Fibroblast of skin of right quadriceps (primary cell): ENCODE data around the gene NXPE1.

Experiments used
- DNase-seq: peaks from one replicate; pipeline ENCODE4 v3.0.0-alpha.2; 2013

The NXPE1 gene

DNA sequence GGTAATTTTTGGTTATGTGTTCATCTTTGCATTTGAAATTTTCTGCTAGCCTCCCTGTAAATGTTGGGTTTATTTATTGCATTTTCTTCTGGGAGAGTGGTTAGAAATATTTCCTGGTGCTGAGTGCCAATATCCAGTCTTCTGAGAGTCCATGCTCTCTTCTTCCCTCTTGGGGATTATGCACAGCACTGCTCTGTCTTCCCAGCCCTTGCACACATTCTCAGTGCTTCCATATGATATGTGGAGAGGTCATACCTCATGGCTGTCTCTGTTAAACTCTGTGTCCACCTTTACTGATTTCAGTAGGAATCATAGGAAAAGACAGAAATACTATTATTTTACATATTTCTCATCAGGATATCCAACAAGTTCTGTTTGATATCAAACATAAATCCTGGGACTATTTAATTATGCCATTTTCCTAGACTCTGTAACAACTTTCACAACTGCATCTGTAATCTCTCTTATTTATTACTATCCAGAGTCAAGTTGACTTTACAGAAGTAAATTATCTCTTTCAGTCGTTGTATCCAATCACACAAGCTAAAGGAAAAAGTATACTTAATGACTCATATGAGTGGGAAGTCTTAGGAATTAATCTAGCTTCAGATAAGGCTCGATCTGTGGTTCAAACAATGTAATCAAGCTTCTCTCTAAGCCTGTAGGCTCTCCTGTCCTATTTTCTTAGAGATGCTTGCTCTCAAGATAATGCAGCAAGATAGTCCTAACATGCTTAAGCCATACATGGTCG is 2.7 kb upstream of the NXPE1 start:
- DNase-seq: peak; percentile 54

DNA sequence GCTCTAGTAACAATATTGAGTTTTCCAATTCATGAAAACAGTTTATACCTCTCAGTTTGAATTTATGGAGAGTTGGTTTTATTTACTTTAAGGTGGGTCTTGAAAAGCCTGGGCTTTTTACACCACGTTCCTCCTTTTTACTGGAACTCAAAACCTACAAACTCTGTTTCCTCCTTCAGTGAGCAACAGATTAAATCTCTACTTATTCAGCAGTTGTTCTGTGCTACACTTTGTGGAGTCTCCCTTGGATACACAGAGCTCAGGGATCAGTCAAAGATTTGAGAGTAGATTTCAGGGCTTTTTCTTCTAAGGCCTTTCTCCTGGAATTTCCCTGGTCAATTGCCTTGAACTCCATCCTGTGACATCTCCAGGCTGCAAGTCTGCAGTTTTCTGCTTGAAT is 3.5 kb downstream of the NXPE1 start:
- no peak for DNase-seq

DNA sequence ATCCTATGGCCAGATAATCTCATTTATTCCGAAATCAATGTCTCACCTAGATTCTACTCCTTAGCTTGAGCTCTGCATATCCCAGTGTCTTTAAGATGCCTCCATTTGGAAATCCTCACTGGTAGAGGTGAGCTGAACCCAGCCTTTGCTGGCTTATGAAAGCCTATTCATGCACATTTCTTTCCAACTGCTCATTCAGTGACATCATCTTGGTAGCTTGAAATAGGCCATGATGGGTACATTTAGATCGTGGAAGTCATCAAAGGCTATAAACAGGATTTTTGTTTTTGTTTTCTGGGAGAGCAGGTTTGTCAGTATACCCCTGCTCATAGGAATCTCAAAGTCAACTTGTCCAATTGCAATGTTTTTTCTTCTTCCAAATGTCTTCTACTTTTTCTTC is 6.0 kb downstream of the NXPE1 start:
- DNase-seq: no peak

DNA sequence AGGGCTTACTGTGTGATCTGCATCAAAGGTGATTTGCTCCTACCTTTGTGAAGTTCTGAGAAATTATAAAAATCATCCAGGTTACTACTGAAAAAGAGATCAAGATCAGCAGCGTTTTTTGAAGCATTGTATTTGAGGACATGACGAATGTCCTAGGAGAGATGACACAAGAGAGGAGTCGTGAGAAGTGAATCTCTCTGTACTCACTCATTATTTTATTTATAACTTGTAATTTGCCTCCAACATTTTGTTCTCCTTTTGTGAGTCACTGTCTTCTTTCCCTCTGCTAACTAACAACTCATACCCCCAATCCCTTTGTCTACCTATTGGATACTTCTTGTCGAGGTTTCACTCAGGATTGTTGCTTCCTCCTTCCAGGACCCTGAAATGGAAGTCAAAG is 8.6 kb downstream of the NXPE1 start:
- no peak for DNase-seq

DNA sequence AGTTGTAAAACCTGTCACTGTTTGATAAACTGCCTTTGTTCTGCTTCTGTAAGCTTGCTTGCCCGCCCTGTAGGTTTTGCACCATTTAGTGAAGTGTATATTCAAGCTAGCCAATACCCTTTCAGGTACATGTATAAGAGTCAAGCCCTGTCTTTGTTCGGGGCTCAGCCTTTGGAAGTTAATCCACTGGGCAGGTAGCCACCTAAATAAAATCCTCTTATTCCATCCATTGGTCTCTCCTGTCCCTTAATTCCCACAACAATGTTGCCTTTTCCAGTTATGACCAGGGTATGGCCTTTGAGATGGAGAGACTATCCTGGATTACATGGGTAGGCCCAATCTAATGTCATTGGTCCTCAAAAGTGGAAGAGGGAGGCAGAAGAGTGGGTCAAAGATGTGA is 34.0 kb downstream of the NXPE1 start:
- DNase-seq: no peak

DNA sequence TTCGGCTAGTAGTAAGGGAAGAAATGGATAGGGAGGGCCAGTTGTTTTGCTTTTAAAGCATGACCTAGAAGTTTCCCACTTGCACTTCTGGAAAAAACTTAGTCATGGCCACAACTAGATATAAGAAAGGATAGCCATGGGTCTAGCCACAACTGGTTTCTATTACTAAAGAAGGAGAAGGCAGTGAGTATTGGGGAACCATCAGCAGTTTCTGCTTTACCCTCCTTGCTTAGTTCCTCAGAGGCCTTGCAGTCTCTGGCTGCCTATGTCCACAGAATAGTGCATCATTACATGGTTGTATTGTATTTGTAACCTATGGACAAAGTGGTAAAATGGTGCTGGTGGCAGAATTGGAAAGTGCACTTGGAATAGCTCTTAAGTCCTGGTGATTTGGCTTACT is 35.6 kb downstream of the NXPE1 start:
- no peak for DNase-seq

DNA sequence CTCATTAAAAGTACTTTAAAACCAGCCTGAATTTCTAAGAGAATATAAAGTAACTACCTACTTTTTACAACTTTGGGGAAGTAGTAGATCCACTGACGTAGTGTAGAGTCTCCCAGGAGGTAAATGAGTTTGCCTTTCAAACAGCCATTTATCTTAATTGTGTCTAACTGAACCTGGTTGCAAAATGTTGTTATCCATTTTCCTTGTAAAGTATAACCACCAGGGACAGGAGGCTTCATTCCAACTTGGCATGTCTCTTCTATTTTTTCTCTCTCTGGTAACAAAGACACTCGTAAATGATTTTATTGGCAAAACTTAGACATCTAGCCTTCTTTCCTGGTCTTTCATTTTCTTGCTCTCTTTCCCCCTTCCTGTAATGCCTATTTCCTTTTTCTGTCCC is 36.9 kb downstream of the NXPE1 start:
- no peak for DNase-seq

DNA sequence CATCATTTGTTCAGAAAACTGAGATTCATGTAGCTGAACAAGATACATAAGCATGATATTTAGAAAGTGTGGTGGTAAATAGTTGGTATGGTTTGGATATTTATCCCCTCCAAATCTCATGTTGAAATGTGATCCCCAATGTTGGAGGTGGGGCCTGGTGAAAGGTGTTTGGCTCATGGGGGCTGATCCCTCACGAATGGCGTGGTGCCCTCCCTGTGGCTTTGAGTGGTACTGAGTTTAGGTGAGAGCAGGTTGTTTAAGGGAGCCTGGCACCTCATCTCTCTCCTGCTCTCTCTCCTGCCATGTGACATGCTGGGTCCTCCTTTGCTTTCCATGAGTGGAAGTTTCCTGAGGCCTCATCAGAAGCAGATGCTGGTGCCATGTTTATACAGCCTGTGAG is 48.1 kb downstream of the NXPE1 start:
- DNase-seq: no peak

DNA sequence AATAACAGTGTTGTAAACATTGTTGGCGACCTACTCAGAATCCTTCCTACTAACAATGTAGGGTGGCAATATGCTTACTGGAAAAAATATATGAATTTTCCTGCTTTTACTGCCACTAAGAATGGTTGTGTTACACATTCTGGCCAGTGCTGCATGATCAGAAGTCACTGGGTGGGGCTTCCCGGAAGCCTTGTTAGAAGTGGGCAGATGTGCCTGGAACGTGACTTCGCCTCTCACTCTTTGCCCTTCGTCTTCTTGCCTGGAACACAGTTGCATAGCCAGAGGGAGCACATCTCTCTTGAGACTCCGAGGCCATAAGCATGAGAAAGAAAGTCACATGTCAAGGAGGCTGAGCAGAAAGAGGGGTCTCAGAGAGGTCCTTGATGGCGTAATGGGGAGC is 48.6 kb downstream of the NXPE1 start:
- DNase-seq: no peak

DNA sequence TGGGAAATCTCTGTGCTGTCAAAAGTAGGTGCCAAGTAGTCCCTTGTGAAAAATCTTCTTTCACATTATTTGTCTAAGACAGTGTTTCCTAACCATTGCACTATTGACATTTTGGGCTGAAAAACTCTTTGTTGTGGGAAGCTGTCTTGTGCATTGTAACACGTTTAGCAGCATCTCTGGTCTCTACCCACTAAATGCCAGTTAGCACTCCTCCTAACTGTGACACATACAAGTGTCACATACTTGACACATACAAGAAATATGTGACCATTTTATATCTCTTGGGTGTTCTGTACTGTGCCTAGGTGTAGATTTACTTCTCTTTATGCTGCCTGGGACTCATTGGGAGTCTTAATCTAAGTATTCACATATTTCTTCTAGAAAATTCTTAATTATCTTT is 57.8 kb downstream of the NXPE1 start:
- peak; percentile 4 for DNase-seq

DNA sequence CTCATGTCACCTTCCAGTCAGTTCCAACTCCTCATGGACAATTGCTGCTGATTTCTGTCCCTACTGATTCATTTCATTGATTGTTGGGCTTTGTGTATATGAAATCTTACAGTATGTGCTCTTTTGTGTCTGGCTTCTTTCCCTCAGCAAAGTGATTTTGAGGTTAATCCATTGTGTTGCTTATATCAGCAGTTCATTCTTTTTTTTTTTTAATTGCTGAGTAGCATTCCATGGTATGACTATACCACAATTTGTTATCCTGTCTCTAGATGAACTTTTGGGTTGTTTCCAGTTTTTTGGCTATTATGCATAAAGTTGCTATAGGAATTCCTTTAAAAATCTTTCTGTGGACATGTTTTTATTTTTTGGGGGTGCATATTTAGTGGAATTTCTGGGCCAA is 59.9 kb downstream of the NXPE1 start:
- peak; percentile 50 for DNase-seq

DNA sequence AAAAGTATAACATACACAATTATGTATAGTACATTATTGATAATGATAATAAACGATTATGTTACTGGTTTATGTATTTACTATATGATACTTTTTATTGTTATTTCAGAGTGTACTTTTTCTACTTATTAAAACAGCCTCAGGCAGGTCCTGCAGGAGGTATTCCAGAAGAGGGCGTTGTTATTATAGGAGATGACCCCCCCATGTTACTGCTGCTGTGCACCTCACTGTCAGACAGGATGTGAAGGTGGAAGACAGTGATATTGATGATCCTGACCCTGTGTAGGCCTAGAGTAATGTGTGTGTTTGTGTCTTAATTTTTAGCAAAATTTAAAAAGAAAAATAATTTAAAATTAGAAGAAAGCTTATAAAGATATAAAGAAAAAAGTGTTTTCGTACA is 62.8 kb downstream of the NXPE1 start:
- DNase-seq: no peak

DNA sequence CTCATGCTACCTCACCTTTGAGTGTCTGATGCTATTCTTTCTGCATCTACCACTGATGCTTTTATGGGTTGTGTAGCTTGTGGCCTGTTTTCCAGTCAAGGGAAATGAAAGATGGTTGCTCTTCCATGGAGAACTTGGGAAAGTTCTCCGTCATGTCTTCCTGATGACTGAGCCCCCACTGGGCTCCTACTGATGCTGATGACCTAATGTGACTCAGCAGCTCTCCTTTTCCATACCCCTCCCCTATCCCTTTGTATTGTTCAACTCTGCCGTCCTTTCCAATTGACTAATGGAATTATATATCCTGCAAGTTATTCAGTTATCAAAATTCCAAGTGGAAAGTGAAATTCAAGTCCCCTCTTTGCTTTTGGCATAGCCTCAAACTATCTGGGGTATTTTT is 75.8 kb downstream of the NXPE1 start:
- DNase-seq: no peak

DNA sequence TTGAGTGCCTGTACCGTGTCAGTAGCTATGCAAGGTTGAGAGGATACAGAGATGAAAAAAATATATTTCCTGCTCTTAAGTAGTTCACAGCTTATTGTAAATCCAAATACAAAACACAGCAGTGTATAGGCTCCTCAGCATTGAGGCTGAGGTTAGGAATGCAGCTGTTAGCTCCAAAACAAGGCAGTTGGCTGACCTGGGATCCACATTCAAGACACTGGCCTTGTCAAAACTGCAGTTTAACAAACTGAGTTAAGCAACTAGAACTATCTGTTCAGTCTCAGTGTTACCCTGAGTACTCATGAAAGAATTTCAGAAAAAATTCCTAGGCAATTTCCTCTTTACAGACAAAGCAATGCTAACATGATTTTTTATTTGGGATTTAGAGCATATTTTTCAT is 77.6 kb downstream of the NXPE1 start:
- DNase-seq: no peak

DNA sequence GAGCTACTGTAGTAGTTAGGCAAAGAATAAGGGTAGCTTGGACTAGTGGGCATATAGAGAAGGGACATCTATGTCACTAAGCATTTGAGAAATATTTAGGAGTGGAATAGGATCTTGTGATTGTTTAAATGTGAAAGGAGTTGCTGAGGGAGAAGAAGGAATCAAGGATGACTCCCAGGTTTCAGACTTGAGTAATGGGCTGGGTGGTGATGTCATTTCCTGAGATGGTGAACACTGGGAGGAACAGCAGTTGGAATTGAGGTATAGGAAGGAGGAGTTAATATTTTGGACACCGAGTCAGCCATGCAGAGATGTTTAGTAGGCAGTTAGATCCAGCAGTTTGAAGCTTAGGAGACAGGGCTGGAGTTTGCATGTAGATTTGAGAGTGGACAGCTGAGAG is 80.3 kb downstream of the NXPE1 start:
- DNase-seq: peak; percentile 22

DNA sequence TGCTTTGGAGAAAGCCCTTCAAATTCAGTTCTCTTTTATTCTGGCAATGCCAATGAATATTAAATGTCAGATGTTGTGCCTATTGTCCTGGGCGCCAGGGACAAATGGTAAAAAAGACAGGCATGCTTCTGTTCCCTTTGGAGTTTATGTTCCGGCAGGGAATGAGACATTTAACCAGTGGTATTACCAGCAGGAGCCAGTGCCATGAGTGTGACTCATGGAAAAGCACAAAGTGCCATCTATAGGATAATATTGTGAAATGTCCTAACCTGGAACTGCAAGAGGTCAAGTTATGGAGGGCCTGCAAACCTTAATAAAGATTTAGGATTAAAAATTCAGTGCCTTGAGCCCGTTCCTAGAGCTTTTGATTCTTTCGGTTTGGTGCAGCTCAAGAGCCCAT is 80.9 kb downstream of the NXPE1 start:
- peak; percentile 5 for DNase-seq

DNA sequence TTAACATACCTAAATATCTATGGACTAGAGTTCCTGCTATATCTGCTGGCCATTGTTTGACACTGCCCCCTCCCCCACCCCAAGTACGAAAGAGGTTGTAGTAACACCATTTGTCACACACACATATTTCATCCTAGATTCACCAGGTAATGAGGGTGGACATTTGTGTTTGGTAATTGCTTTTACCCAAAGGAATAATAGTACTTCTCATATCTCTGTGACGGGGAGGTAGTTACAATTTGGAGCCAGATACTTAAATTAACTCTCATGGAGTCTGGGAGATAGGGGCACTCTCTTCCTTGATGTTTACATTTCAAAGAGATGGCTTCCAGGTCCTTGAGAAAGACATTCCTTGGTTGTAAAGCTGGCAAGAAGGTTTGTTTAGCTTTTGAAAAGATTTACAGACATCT is 81.7 kb downstream of the NXPE1 start:
- DNase-seq: no peak

DNA sequence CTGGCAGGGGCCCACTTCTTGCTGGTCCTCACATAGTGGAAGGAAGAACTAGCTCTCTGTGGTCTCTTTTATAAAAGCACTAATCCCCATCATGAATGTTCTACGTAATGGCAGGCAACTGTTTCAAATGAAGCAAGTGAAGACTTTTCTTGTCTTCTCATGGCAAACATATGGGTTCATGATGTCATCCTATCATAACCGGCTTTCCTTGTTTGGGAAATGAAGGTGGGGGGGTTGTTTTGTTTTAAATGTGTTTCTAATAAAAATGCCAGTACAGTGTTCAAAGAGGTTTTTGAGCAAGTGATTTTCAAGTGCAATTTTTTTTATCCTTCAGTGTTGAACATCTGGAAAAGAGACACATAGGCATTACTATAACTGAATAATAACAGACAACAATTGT is 87.0 kb downstream of the NXPE1 start:
- peak; percentile 32 for DNase-seq
